NK-92 (cell line): ENCODE data around the gene HDAC7.

Experiments
- DNase-seq: peaks from one replicate; lab custom pipeline; 2025; ENCODE audit not compliant: unreplicated experiment; lab: John Stamatoyannopoulos, UW

Gene HDAC7

DNA sequence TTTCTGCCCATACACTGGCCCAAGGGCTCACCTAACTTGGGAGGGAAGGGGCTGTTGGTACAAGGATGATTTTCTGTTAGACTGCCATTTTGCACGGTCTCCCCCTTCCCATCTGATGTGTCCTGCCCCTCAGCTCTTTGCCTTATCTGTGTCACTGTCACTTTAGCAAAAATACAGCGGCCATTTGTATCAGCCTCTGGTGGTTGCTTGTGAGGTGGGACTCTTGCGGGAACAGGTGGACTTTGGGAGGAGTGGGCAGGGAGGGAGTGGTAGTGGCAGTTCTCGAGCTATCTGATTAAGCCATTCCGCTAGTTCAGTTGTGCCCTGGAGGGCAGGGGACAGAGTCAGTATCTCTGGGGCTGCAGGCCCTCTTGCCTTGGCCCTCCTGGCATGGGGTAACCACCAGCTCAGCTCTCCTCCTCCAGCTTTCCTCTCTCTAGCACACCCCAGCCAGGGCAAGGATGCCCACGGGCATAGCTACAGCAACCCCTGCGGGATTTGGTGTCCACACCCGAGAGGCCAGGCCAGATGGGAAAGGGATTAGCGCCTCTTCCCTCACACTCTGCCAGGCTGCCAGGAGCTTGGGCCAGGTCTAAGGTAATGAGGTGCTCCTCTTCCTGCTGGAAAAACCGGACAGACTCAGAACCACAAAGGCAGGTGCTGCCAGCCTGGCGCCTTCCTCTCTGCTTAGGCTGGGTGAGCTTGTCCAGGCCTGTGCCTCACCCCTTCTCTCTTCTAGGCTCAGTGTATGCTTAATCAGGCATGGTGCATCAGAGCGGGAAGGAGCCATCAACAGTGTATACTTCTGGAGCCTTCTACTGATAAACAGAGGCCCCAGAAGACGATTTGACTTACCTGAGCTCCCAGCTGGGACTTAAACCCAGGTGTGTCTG, 38.0 kb downstream of the HDAC7 start:
- no peak for DNase-seq

DNA sequence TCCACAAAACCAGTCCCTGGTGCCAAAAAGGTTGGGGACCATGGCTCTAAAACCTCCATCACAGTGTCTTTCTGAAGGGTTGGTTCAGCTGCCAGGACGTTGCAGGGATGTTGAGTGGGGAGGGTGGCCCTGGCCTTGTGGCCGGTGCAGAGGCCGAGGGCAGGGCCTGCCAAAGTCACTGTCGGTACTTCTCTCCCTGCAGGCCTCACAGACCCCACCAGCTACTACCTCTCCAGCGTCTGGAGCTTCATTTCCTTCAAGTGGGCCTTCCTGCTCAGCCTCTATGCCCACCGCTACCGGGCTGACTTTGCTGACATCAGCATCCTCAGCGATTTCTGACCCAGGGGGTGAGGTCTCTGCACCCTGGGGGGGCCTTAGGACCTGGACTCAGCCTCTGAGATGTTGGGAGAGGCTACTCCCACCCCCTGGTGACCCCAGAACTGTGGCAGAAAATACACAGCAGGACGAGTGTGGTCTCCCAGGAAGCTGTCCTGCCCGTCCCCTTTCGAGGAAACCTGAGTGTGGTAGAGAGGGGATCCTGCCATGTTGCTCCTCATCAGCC, 39.7 kb downstream of the HDAC7 start:
- no peak for DNase-seq

DNA sequence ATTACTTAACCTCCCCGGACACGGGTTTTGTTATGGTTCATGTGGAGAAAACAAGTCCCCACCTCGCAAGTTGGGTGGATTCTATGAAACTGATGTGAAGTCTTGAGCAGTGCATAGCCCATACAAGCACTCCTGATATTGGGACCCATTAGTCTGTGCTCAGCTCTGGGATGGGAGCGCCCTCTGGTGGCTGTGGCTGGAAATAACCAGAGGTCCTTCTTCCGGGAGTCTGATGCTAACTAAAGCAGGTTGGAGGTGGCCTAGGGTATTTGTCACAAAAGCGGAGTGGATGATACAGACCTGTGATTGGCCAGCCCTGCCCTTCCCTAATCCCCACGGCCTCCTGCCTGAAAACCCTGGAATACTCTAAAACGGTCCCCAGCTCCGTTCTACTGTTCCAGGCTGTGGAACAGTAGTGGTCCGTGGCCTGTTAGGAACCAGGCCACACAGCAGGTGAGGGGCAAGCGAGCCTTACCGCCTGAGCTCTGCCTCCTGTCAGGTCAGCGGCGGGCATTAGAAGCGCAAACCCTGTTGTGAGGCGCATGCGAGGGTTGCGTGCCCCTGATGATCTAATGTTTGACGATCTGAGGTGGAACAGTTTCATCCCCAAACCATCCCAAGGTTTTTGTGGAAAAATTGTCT, 40.3 kb downstream of the HDAC7 start:
- no peak for DNase-seq

DNA sequence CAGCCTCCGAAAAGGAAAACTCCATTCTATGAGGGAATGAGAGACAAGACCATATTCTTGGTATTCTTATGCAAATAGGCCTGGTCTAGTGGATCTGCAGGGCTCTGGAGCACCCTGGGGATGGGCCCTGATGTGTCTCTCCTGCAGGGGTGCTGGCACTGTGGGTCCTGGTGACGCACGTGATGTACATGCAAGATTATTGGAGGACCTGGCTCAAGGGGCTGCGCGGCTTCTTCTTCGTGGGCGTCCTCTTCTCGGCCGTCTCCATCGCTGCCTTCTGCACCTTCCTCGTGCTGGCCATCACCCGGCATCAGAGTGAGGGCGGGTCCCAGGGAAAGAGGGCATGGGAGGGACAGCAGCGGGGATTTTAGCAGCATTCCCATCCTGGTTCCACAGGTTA, 40.8 kb downstream of the HDAC7 start:
- DNase-seq, result no peak

DNA sequence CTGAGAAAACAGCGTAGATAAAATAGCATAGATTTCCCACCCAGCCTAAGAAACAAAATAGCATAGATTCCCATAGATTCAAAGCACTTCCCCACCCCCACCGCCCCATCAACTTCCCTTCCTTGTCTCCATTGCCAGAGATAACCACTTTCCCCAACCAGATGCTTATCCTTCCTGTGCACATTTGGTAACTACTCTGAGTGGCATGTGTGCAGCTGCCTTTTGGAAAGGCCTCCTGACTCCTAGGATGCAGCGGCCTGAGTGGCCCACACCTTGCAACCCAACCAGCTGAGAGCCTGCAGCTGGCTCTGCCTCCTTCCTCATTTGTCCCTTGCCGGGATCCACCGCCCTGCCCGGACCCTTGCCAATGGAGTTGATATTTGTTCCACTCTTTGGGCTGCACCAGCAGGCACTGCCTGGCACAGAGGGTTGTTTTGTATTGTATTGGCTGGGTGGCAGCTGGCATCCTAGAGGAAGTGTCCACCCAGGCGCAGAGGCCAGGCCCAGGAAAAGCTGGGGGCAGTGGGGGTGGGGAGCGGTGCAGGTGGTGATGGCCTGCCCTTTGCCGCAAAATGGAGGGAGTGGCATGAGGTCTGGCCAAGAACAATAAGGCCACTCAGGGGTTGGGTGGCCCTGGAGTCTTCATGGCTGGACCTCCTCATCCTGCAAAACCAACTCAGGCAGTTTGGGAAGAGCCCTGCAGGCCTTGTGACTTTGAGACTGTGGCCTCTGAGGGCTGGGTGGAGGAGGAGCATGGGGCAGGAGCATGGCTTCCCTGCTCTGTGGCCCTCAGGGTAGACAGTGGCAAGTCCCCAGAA, 41.8 kb downstream of the HDAC7 start:
- DNase-seq, result no peak

DNA sequence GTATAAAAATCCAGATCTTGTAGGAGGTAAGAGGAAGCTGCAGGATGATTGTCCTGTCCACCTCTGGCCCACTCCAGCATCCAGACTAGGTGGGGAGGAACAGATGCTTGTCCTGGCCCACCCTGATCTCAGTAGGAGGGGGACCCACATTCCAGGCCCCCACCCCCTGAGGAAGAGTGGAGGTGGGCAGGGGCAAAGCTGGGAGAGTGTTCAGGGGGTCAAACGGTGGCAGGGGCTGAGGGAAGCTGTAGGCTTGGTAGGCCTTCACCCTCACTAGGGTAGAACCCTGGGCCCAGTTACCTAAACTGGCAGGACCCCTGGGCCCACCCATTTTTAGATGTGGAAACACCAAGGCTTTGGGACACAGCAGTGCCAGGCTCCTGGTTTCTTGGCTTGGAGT, 42.6 kb downstream of the HDAC7 start:
- no peak for DNase-seq

DNA sequence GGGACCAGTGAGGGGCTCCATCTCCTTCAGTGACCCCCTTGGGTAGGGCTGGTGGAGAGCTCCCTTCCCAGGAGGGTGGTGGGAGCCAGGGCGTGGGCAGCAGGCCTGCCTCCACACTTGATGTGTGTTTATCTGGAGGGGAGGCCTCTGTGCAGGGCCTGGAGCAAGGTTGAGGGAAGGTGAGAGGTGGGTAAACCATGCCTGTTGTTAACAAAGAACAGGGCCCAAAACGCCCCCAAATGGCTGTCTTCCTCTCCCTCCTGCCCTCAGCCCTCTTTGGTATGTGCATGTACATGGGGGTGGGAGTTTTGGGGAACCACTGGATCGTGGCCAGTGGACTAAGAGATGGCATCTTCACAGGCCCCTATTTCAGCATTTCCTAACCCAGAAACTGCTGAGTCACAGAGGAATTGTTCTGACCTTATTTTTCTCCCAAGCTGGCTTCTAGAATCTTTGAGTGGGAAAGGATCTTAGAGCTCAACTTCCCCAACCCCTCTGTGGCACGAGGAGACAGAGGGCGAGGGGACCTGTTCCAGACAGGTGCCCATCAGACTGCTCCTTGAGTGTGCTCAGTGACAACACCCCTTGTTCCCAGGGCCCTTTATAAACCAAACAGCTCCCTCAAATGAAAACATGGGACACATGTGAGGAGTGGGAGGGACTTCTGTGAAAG, 43.1 kb downstream of the HDAC7 start:
- no peak for DNase-seq

DNA sequence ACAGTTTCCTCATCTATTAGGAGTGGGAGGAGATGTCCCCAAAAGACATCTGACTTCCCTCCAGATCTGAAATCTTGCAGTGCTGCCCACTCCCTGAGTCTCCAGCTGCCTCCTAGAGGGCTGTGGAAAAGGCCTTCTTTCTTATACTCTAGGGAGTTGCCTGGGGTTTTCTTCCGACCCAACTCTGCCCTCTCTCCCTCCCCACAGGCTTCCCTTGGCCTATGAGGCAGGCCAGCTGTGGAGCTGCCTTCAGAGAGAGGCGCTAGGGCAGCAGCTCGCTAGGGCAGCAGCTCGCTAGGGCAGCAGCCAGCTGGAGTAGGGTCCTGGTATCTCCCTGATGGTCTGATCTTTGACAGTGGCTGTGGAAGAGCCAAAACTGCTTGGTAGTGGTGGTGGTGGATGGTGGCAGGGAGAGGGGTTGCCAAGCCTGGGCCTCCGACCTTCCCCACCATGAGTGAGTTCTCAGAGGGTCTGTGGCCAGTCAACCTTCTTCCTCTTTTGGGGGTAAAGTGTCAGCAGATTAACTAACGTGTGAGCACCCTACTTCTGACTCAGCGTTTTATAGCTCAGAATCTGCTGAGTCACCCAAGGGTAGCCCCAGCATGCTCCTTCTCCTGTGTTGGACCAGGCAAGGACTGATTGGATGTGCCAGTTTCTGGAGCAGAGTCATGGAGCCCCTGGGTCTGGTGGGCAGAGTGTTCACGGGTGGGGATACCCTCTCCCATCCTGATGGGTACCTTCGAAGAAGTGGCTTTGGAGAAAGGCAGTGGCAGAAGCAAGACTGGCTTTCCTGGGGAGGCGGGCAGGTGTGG, 44.4 kb downstream of the HDAC7 start:
- DNase-seq, result no peak

DNA sequence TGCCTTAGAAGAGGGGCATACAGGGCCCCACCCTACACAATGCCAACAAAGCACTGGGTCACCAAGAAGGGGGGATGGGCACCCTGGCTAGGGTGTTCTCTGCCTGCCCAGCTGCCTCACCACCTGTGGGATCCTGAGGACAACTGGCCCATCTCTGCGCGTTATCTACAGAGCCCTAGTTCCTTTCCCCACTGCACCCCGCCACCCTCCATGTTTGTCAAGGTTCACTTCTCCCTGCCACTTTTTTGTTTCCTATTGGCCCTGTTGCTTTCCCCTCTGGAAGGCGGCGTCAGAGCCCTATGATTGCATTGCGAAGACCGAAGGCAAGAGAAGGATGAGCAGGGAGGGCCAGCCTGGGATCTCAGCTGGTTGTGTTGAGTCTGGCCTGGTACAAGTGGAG, 45.0 kb downstream of the HDAC7 start:
- DNase-seq, result no peak

DNA sequence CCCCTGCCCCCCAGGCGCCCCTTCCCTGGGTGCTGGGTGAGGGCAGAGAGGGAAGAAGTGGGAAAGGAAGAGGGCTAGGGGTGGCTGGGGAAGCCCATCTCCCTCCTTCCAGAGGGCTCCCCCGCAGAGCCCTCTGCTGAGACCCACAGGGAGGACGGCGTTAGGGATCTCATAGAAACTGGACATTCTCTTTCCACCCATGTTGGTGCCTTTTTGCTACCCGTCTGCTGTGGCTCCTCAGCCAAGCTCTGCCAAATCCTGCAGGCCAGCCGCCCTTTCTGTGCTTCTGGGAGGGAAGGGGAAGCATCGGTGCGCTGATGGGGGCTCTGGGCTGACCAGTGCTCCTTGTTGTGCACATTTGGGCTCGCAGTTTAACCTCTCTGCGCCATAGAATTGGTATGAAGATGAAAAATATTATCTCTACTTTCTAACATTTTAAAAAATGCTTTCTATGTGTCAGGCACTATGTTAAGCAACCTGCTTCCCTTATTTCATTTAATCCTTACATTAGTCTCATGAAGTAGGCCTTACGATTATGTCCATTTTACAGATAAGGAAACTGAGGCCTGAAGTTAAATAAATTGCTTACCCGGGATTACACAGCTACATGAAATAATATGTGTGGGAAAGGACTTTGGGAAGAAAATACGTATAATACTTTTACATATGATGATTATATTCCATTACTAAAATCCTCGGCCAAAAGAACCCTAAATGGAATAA, 45.7 kb downstream of the HDAC7 start:
- no peak for DNase-seq

DNA sequence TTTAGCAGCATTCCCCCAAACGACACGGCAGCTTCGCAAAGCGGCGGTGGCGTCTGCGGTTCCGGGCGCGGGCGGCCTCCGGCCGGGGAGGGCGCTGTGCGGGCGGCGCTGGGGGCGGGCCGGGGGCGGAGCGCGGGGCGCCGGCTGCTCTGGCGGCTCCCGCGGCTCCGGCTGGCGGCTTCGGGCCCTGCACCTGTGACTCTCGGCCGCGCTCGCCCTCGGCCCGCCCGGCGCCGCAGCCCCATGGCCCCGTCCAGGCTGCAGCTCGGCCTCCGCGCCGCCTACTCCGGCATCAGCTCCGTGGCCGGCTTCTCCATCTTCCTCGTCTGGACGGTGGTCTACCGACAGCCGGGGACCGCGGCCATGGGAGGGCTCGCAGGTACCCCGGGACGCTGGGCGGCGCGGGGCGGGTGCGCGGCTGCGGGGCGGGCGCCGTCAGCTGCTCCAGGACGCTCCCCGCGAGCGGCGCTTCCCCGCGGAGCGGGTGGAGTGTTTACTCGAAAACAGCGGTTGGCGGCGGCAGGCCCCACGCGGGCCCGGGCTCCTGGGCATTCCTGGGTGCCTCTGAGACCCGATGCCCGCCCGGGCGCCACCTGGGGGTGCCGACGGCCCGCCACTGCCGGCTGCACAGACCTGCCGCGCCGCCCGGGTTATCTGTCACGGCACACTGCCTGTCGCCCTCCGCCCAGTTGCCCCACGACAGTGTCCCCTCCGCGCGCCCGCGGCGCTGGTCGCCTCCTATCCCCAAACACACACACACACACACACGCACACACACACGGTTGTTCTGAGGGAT, 46.4 kb downstream of the HDAC7 start, which contains the start of gene SLC48A1:
Gene SLC48A1 (plus strand): TSS at position 177 of the 796 bp plus-strand sequence. CDS start 67 bp downstream, at position 244.
- no peak for DNase-seq

DNA sequence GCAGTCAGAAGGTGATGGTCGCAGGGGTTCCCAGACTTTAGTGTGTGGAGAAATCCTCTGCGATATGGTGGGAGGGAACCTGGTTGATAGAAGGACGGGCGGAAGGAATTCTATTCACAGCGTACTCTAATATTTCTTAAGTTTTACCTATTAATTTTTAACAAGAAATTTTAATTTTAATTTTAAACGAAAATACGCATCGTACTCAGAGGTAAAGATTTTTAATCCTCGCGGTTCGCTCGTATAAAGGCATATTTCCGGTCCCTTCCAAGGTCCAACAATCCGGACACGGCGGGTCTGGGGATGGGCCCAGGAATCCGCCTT, 47.0 kb downstream of the HDAC7 start:
- no peak for DNase-seq

DNA sequence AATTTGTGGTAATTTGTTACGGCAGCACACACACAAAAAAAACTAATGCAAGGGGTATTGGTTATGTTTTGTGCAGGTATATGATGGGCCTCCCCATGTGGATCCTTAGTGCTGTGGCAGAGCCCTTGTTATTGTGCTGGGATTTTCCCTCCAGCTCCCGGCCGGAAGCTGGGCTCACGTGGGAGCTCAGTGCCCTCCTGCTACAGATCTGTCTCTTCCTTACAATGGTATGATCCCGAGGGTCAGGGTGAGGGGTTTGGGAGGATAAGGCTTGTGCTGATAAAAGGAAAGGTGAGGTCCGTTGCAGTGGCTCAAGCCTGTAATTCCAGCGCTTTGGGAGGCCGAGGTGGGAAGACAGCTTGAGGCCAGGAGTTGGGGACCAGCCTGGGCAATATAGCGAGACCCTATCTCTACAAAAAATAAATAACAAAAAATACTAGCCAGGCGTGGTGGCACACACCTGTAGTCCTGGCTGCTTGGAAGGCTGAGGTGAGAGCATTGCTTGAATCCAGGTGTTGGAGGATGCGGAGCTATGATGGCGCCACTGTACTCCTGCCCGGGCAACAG, 47.5 kb downstream of the HDAC7 start:
- DNase-seq, result no peak

DNA sequence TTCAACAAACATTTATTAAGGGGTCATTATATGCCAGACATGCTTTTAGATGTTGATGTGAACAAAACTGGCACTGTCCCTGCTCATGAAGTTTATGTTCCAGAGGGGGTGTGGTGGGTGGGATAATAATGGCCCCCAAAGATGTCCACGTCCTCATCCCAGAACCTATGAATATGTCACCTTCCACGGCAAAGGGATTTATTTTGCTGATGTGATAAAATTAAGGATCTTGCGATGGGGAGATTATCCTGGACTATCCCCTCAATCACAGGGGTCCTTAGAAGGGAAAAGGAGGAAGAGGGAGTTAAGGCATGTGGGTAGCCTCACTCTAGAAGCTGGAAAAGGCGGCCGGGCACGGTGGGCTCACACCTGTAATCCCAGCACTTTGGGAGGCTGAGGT, 48.4 kb downstream of the HDAC7 start:
- no peak for DNase-seq

DNA sequence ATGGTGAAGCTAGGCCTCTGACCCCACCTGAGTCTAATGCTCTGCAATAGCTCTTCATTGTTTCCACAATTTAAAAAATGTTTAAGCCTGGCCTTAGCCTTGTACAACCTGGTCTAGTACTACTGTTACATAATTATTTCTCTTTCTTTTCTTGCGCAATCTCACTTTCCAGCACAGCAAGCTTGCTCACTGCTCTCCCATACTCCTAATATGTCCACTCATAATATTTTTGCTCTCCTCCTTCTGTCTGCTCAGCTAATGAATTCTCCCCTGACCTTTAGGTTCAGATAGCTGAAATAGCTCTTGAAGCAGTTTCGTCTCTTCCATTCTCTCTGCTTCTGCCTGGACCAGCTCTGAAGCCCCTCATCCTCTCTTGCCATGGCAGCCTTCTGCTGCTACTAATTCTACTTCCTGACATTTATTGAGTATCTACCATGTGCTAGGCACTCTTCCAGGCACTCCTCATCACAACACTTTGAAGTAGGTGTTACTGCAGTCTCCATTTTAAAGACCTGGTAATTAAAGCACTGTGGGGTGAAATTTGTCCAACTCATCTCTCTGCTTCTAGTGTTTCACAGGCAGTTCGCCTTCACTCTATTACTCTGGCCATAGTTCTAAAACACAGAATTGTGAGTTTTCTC, 49.5 kb downstream of the HDAC7 start:
- no peak for DNase-seq

DNA sequence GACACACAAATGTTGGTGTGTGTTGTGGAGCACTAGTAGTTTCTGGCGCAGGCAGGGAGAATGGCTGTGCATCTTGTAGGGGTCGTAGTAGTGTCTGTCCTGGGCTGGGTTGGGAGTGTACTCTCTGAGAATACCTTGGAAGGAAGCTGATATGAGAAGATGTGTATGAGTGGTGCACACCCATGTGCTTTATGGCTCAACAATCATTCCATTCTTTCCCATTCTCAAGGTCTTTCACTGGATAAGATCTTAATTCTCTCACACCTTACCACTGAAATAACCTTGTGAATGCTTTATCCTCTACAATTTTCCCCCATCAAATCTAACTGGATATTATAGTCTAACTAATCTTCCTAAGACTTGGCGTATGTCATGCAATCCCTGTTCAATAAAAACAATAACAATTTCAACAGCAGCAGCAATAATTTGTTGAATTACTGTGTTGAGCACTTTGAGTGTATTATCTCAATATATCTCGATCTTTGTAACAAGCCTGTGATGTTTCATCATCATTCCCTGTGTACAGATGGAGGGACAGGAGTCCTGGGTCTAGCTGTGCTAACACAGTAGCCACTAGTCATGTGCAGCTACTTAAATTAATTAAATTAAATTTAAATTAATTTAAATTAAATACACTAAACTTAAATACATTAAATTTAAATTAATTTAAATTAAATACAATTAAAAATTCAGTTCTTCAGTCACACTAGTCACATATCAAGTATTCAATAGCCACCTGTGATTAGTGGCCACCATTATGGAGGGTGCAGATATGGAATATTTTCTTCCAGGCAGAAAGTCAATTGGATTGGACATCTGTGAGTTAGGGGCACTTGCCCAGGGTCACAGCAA, 50.2 kb downstream of the HDAC7 start:
- no peak for DNase-seq

DNA sequence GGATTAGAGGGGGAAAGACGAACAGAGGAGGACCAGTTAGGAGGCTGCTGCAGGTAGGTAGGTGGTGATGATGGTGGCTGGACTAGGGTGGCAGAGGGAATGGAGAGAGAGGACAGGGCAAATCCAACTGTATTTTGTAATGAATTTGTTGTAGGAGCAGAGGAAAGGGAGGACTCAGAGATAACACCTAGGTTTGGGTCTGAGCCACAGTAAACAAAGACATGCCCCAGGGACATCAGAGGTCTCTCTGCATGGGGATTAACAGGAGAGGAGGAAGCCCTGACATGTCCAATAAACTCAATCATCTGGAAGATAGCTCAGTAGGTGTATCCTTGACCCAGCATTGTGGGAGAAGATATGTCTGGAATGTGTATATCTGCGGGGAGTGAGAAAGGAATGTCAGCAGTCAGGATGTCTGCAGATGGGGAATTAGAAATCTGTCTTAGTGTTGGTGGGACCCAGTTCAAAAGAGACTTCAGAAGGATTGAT, 51.3 kb downstream of the HDAC7 start:
- no peak for DNase-seq
